MM.1S (cell line): ENCODE measurements around the gene ARHGEF33.

Experiments used
- CTCF ChIP-seq: fragments of 300-600 bp; sonication (generic); IDR thresholded peaks from 2 replicates; pipeline ENCODE4 v1.5.1; 2016; ENCODE audit warnings: antibody characterized with exemption, low read length, mixed read lengths
- EZH2 ChIP-seq: fragments of 300-600 bp; sonication (generic); optimal IDR thresholded peaks from 2 replicates; pipeline ENCODE3; 2017; ENCODE audit warnings: low read depth, mild to moderate bottlenecking, antibody characterized with exemption, low read length, mixed read lengths

GRCh38 chr2:38960609-38961320 lies 71.1 kb downstream of the ARHGEF33 start:
- TF ChIP-seq EZH2 (no peak), CTCF (no peak)
